GM12873 (cell line): ENCODE results near the gene NOC4L.
A peak's percentile ranks its signal among the peaks of the same experiment; 100 is the strongest.

Experiments used
- CTCF ChIP-seq: IDR thresholded peaks from 2 replicates; pipeline ENCODE4 v1.5.1; 2012; ENCODE audit warnings: low read depth, mild to moderate bottlenecking, moderate library complexity, low read length, control low read depth; ENCODE audit not compliant: insufficient read depth; ENCODE audit errors: missing control alignments

Gene NOC4L

DNA sequence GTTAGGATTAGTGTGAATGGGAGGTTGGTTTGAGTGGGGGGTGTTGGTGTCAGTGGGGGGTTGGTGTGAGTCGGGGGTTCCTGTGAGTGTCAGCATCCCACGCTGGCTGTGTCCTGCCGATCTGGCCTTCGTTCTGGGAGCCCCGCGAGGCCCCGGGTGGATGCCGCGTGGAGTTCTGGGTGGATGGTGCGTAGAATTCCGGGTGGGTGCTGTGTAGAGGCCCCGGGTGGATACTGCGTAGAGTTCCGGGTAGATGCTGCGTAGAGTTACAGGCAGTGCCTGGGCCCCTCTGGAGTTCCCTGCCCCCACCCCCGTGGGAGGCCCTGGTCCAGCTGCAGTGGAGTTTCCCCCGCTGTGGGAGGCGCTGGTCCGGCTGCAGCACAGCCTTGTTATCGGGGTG, 8.7 kb downstream of the NOC4L start:
- peak; percentile 0 for TF ChIP-seq CTCF

GRCh38 chr12:132153501-132154340, 9.5 kb downstream of the NOC4L start:
- TF ChIP-seq CTCF = peak; percentile 95

- TF ChIP-seq CTCF = no peak
Measured at GRCh38 chr12:132154341-132154761, 10.1 kb downstream of the NOC4L start.

GRCh38 chr12:132154941-132155770, 10.9 kb downstream of the NOC4L start:
- TF ChIP-seq CTCF = no peak

- no peak for TF ChIP-seq CTCF
Measured at GRCh38 chr12:132155771-132156572, 11.7 kb downstream of the NOC4L start.

- no peak for TF ChIP-seq CTCF
Measured at GRCh38 chr12:132156573-132157325, 12.5 kb downstream of the NOC4L start.
